HEK293 (cell line): ENCODE results near the gene GDF2.

Experiments
- CTCF ChIA-PET: fragments of 350-600 bp; formaldehyde crosslinking; extraction: SDS; loops from one replicate; lab custom pipeline; 2021; ENCODE audit warnings: antibody characterized with exemption; lab: Yijun Ruan, JAX
- POLR2A ChIA-PET: fragments of 300-600 bp; formaldehyde crosslinking; extraction: SDS; loops from one replicate; lab custom pipeline; 2020; ENCODE audit warnings: antibody characterized with exemption, inconsistent platforms; lab: Yijun Ruan, JAX
- H3K27ac ChIP-seq: fragments of 200-500 bp; sonication (Bioruptor generic); 2 replicates; pipeline ENCODE4 v1.5.1; 2014; ENCODE audit warnings: low read depth, low read length, control low read depth, inconsistent platforms; ENCODE audit errors: extremely low read depth
- H3K36me3 ChIP-seq, 2 experiments: fragments of 200-500 bp in 1 of 2; sonication (Bioruptor generic) in 1 of 2; 1 replicate in 1 of 2; 2 replicates in 1 of 2; pipeline ENCODE4 v1.5.1; 2014 to 2017; ENCODE audit warnings: inconsistent platforms in 2 of 2, low read length in 2 of 2; ENCODE audit not compliant: control insufficient read depth in 2 of 2, insufficient read depth in 1 of 2
- H3K4me1 ChIP-seq: fragments of 200-500 bp; sonication (Bioruptor generic); 2 replicates; pipeline ENCODE4 v1.5.1; 2014; ENCODE audit warnings: mild to moderate bottlenecking, low read length, inconsistent platforms; ENCODE audit not compliant: control insufficient read depth, insufficient read depth
- H3K4me3 ChIP-seq: 2 replicates; pipeline ENCODE4 v1.5.1; 2011; ENCODE audit warnings: low read depth, mild to moderate bottlenecking, control low read depth, low read length, moderate library complexity
- H3K9me3 ChIP-seq: fragments of 200-500 bp; sonication (Bioruptor generic); 2 replicates; pipeline ENCODE4 v1.5.1; 2014; ENCODE audit warnings: low read depth, low read length, inconsistent platforms; ENCODE audit not compliant: control insufficient read depth, insufficient read depth
- FEZF1 ChIP-seq: fragments of 450-650 bp; formaldehyde crosslinking; IDR thresholded peaks from 2 replicates; pipeline ENCODE4 v1.5.1; 2016; ENCODE audit warnings: missing biosample characterization, missing genetic modification characterization
- IKZF3 ChIP-seq: fragments of 450-650 bp; IDR thresholded peaks from 2 replicates; pipeline ENCODE4 v1.5.0; 2018; ENCODE audit warnings: missing biosample characterization, mild to moderate bottlenecking, missing genetic modification characterization, moderate library complexity
- KLF7 ChIP-seq: fragments of 450-650 bp; formaldehyde crosslinking; IDR thresholded peaks from 2 replicates; pipeline ENCODE4 v1.5.1; 2016; ENCODE audit warnings: missing biosample characterization, missing genetic modification characterization, borderline replicate concordance
- MYNN ChIP-seq: fragments of 450-650 bp; formaldehyde crosslinking; IDR thresholded peaks from 2 replicates; pipeline ENCODE4 v1.5.1; 2016; ENCODE audit warnings: missing biosample characterization, missing genetic modification characterization, borderline replicate concordance
- PRDM1 ChIP-seq: fragments of 450-650 bp; formaldehyde crosslinking; IDR thresholded peaks from 2 replicates; pipeline ENCODE4; 2016; ENCODE audit warnings: missing biosample characterization, missing genetic modification characterization
- SCRT1 ChIP-seq: fragments of 450-650 bp; formaldehyde crosslinking; IDR thresholded peaks from 2 replicates; pipeline ENCODE4 v1.5.1; 2016; ENCODE audit warnings: missing biosample characterization, missing genetic modification characterization, borderline replicate concordance
- SP2 ChIP-seq: fragments of 450-650 bp; formaldehyde crosslinking; IDR thresholded peaks from 2 replicates; pipeline ENCODE4 v1.5.1; 2016; ENCODE audit warnings: missing biosample characterization, missing genetic modification characterization
- ZEB2 ChIP-seq: fragments of 450-650 bp; formaldehyde crosslinking; IDR thresholded peaks from 2 replicates; pipeline ENCODE4 v1.5.1; 2016; ENCODE audit warnings: missing biosample characterization, missing genetic modification characterization
- ZNF184 ChIP-seq: fragments of 450-650 bp; IDR thresholded peaks from 2 replicates; pipeline ENCODE4 v1.5.1; 2018; ENCODE audit warnings: missing biosample characterization, mild to moderate bottlenecking, missing genetic modification characterization
- ZNF2 ChIP-seq: fragments of 450-650 bp; formaldehyde crosslinking; IDR thresholded peaks from 2 replicates; pipeline ENCODE4 v1.5.1; 2016; ENCODE audit warnings: missing biosample characterization, missing genetic modification characterization
- ZNF202 ChIP-seq: fragments of 450-650 bp; formaldehyde crosslinking; IDR thresholded peaks from 2 replicates; pipeline ENCODE4 v1.5.1; 2016; ENCODE audit warnings: missing biosample characterization, missing genetic modification characterization, borderline replicate concordance
- ZNF350 ChIP-seq: fragments of 450-650 bp; formaldehyde crosslinking; IDR thresholded peaks from 2 replicates; pipeline ENCODE4 v1.5.0; 2017; ENCODE audit warnings: missing biosample characterization, mild to moderate bottlenecking, missing genetic modification characterization
- ZNF394 ChIP-seq: fragments of 450-650 bp; formaldehyde crosslinking; IDR thresholded peaks from 2 replicates; pipeline ENCODE4 v1.5.1; 2016; ENCODE audit warnings: missing biosample characterization, missing genetic modification characterization, mild to moderate bottlenecking, moderate library complexity, borderline replicate concordance
- ZNF48 ChIP-seq: fragments of 450-650 bp; formaldehyde crosslinking; IDR thresholded peaks from 2 replicates; pipeline ENCODE4 v1.5.1; 2016; ENCODE audit warnings: missing biosample characterization, missing genetic modification characterization
- ZNF548 ChIP-seq: fragments of 450-650 bp; formaldehyde crosslinking; IDR thresholded peaks from 2 replicates; pipeline ENCODE4 v1.5.1; 2016; ENCODE audit warnings: missing biosample characterization, missing genetic modification characterization
- ZNF600 ChIP-seq: fragments of 450-650 bp; formaldehyde crosslinking; IDR thresholded peaks from 2 replicates; pipeline ENCODE4 v1.5.1; 2016; ENCODE audit warnings: missing biosample characterization, missing genetic modification characterization
- ZNF629 ChIP-seq: fragments of 450-650 bp; formaldehyde crosslinking; IDR thresholded peaks from 2 replicates; pipeline ENCODE4 v1.5.1; 2017; ENCODE audit warnings: missing biosample characterization, missing genetic modification characterization
- ZNF654 ChIP-seq: fragments of 450-650 bp; formaldehyde crosslinking; IDR thresholded peaks from 2 replicates; pipeline ENCODE4 v1.5.1; 2016; ENCODE audit warnings: low read depth, missing biosample characterization, missing genetic modification characterization
- ZNF660 ChIP-seq: fragments of 450-650 bp; IDR thresholded peaks from 2 replicates; pipeline ENCODE4 v1.5.1; 2018; ENCODE audit warnings: missing biosample characterization, mild to moderate bottlenecking, missing genetic modification characterization
- ZNF76 ChIP-seq: fragments of 450-650 bp; formaldehyde crosslinking; IDR thresholded peaks from 2 replicates; pipeline ENCODE4; 2016; ENCODE audit warnings: low read depth, missing biosample characterization, missing genetic modification characterization, borderline replicate concordance
- TF ChIP-seq, protein P1 (sequence below): fragments of 450-650 bp; formaldehyde crosslinking; IDR thresholded peaks from 2 replicates; pipeline ENCODE4 v1.5.1; 2016; ENCODE audit warnings: missing biosample characterization, missing genetic modification characterization
- TF ChIP-seq, protein P2 (sequence below): fragments of 450-650 bp; formaldehyde crosslinking; IDR thresholded peaks from 2 replicates; pipeline ENCODE4 v1.5.1; 2016; ENCODE audit warnings: missing biosample characterization, missing genetic modification characterization
- TF ChIP-seq, protein P3 (sequence below): fragments of 450-650 bp; formaldehyde crosslinking; IDR thresholded peaks from 2 replicates; pipeline ENCODE4 v1.5.1; 2016; ENCODE audit warnings: missing biosample characterization, missing genetic modification characterization
- TF ChIP-seq, protein P4 (sequence below): fragments of 450-650 bp; formaldehyde crosslinking; IDR thresholded peaks from 2 replicates; pipeline ENCODE4 v1.5.1; 2016; ENCODE audit warnings: missing biosample characterization, missing genetic modification characterization, low read depth

GDF2 gene

DNA sequence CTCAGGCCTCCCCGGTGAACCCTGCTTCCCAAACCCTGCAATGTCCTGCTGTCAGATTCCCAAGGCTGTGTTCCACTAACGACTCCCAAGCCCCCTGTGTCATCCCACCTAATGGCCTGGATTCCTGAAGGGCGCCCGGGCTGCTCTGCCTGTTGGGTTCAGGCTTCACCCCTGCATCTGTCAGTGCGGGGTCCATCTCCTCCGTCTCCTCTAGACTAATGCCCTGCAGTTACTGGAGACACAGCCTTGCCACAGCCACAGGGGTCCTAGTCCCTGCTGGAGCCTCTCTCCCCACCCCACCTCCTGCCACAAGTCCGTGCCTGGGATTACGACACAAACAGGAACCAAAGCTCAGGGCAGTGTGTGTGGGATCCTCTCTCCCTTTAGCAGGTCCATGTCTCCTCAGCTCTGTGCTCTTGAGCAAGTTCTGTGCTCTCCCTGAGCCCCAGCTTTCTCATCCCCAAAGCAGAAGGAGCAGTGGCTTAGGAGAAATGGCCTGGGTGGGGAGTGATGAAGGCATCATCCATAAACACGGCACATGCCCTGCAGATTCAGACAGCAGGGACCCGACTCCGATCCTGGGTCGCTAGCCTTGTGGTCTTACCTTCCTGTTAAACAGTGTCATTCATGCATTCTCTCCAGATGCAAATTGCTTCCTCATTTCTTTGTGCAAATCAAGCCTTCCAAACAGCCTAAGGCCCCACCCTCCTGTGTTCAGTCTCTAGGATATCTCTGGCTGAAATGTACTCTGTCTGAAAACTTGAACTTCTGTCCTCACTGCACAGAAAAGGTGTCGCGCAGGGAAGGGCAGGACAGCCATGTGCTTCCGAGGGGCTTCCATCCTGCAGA is 17.7 kb downstream of the GDF2 start:
- Histone ChIP-seq H3K4me1 (no peaks in the 10 kb centered on the region), H3K4me3 (no peak overlapping the region), H3K36me3 (no peaks in the 10 kb centered on the region), H3K27ac (no peak overlapping the region), H3K9me3 (no peaks in the 10 kb centered on the region)
- POLR2A ChIA-PET = no interaction called here
- CTCF ChIA-PET = interaction anchor here (0.7 to 2.3 kb wide), 13 partner anchors 8 to 346 kb away, joined by 3 to 16 read pairs (median 5); no protein-coding TSS in a partner anchor
- TF ChIP-seq ZNF48 (tag by site-specific recombination) (no peak), ZNF548 (no peak), FEZF1 (tag by site-specific recombination) (no peak), ZNF2 (tag by site-specific recombination) (no peak), MYNN (tag by site-specific recombination) (no peak), ZNF202 (tag by site-specific recombination) (no peak), ZNF394 (tag by site-specific recombination) (no peak)
- TF ChIP-seq, protein P1, sequence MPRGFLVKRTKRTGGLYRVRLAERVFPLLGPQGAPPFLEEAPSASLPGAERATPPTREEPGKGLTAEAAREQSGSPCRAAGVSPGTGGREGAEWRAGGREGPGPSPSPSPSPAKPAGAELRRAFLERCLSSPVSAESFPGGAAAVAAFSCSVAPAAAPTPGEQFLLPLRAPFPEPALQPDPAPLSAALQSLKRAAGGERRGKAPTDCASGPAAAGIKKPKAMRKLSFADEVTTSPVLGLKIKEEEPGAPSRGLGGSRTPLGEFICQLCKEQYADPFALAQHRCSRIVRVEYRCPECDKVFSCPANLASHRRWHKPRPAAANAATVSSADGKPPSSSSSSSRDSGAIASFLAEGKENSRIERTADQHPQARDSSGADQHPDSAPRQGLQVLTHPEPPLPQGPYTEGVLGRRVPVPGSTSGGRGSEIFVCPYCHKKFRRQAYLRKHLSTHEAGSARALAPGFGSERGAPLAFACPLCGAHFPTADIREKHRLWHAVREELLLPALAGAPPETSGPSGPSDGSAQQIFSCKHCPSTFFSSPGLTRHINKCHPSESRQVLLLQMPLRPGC (tag by site-specific recombination) = no peak

DNA sequence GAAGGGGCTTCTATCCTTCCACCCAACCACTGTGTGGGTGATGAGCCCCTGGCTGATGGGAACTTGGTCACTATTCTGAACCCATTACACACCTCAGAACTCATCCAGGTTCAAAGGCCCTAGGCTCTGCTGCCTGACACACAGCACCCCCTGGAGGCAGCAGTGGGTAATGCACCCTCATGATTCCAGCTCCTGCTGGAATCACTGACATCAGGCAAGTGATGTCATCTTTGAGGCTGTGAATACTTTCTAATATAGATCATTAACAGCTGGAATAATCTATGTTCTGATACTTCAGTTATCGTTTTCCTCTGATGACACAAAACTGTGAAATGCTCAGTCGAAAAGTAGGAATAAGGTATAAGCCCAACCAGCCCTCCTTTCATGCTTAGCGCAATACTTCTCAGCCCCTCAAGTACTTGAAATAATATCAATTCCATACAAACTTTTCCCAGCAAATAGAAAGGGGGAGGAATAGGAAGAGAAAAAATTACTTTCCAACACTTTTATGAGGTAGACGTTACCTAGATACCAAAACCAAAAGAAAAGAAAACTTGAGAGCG is 18.4 kb downstream of the GDF2 start:
- Histone ChIP-seq H3K36me3 (no peaks in the 10 kb centered on the region), H3K4me1 (no peaks in the 10 kb centered on the region), H3K4me3 (no peak overlapping the region), H3K9me3 (no peaks in the 10 kb centered on the region), H3K27ac (no peak overlapping the region)
- ChIA-PET CTCF (interaction anchor here (0.6 to 2.3 kb wide), 19 partner anchors 9 to 347 kb away, joined by 3 to 16 read pairs (median 4); no protein-coding TSS in a partner anchor), POLR2A (no interaction called here)
- no peak for TF ChIP-seq SCRT1 (tag by site-specific recombination)
- 0 out of 2 replicates have a peak, but pooled peaks have one; percentile 27 for TF ChIP-seq ZEB2
- no peak for TF ChIP-seq ZNF350 (tag by site-specific recombination)
- TF ChIP-seq, protein P2, sequence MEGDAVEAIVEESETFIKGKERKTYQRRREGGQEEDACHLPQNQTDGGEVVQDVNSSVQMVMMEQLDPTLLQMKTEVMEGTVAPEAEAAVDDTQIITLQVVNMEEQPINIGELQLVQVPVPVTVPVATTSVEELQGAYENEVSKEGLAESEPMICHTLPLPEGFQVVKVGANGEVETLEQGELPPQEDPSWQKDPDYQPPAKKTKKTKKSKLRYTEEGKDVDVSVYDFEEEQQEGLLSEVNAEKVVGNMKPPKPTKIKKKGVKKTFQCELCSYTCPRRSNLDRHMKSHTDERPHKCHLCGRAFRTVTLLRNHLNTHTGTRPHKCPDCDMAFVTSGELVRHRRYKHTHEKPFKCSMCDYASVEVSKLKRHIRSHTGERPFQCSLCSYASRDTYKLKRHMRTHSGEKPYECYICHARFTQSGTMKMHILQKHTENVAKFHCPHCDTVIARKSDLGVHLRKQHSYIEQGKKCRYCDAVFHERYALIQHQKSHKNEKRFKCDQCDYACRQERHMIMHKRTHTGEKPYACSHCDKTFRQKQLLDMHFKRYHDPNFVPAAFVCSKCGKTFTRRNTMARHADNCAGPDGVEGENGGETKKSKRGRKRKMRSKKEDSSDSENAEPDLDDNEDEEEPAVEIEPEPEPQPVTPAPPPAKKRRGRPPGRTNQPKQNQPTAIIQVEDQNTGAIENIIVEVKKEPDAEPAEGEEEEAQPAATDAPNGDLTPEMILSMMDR (tag by site-specific recombination) = peak; percentile 72
- TF ChIP-seq, protein P3, sequence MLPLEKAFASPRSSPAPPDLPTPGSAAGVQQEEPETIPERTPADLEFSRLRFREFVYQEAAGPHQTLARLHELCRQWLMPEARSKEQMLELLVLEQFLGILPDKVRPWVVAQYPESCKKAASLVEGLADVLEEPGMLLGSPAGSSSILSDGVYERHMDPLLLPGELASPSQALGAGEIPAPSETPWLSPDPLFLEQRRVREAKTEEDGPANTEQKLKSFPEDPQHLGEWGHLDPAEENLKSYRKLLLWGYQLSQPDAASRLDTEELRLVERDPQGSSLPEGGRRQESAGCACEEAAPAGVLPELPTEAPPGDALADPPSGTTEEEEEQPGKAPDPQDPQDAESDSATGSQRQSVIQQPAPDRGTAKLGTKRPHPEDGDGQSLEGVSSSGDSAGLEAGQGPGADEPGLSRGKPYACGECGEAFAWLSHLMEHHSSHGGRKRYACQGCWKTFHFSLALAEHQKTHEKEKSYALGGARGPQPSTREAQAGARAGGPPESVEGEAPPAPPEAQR (tag by site-specific recombination) = no peak
- TF ChIP-seq ZNF76 (tag by site-specific recombination) = no peak
- no peak for TF ChIP-seq ZNF184
- TF ChIP-seq SP2 (tag by site-specific recombination) = no peak
- TF ChIP-seq ZNF654 (tag by site-specific recombination) = peak; percentile 42
- TF ChIP-seq, protein P4, sequence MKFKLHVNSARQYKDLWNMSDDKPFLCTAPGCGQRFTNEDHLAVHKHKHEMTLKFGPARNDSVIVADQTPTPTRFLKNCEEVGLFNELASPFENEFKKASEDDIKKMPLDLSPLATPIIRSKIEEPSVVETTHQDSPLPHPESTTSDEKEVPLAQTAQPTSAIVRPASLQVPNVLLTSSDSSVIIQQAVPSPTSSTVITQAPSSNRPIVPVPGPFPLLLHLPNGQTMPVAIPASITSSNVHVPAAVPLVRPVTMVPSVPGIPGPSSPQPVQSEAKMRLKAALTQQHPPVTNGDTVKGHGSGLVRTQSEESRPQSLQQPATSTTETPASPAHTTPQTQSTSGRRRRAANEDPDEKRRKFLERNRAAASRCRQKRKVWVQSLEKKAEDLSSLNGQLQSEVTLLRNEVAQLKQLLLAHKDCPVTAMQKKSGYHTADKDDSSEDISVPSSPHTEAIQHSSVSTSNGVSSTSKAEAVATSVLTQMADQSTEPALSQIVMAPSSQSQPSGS (tag by site-specific recombination) = peak; percentile 94
- TF ChIP-seq KLF7 (tag by site-specific recombination) = no peak
- TF ChIP-seq PRDM1 (tag by site-specific recombination) = 0 out of 2 replicates have a peak, but pooled peaks have one; percentile 17
- TF ChIP-seq ZNF660 = 0 out of 2 replicates have a peak, but pooled peaks have one; percentile 58
- peak; percentile 49; the same call in 1 of the 2 replicates for TF ChIP-seq IKZF3 (tag by site-specific recombination)
- peak; percentile 64 for TF ChIP-seq ZNF629 (tag by site-specific recombination)
- no peak for TF ChIP-seq ZNF600 (tag by site-specific recombination)
